ENCODE measurements around the gene DLGAP1. TPM values are rescaled to one million over a fixed set of nuclear protein-coding genes. Genes with fewer than 3 reads are reported as not detected.
A peak's percentile ranks its signal among the peaks of the same experiment; 100 is the strongest.

Gene DLGAP1
- total and polyA plus RNA-seq, 5 donors from 2014 or later = 0.11 to 5.4 (median 0.68) TPM

DNA sequence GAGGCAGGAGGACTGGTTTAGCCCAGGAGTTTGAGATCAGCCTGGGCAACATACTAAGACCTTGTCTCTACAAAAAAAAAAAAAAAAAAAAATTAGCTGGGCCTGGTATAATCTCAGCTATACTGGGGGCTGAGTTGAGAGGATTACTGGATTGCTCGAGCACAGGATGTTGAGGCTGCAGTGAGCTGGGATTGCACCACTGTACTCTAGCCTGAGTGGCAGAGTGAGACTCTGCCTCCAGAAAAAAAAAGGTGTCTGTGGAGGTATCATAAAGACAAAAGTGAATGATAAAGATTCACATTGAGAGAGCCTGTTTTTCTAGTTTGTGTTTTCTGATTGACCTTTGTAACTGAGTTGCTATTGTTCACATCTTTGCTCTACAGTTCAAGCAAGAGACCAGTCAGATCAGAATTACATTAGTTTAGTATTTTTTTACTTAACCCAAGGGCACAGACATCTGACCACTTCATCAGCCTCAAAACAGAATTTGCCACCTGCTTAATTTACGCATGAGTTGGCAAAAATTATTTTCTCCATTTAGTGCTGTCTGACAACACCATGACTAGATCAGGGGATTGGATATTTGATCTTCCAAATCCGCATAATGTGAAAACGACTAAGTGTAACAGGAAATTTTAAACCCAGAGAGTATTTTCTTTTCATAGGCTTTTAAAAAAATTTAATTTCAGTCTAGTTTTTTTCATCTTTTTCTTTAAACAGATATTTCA, 734.1 kb downstream of the DLGAP1 start:
- H3K4me3 Mint-ChIP-seq = no peak overlapping the region
- H3K27me3 ChIP-seq (ENCODE audit: control insufficient read depth, insufficient read depth, low read length) = peaks cover 10% of the 10 kb centered on the region
- H3K27ac Mint-ChIP-seq = no peak overlapping the region
- no peak overlapping the region for H3K4me3 ChIP-seq (ENCODE audit: low read depth, low read length)
- H3K36me3 Mint-ChIP-seq = no peaks in the 10 kb centered on the region
- peaks cover 29% of the 10 kb centered on the region for H3K27me3 Mint-ChIP-seq
- no peaks in the 10 kb centered on the region for H3K4me1 ChIP-seq (ENCODE audit: control insufficient read depth, insufficient read depth, low read length, poor library complexity, severe bottlenecking)
- DNase-seq (no peak), ATAC-seq (ENCODE audit: low read depth in 2 of 2) (no peak)
- H3K36me3 ChIP-seq (ENCODE audit: control insufficient read depth, insufficient read depth, low read length) = no peaks in the 10 kb centered on the region
- no peak overlapping the region for H3K27ac ChIP-seq (ENCODE audit: insufficient read depth, low read length, poor library complexity, severe bottlenecking)
- peaks cover 0 to 1% (median 0%) of the 10 kb centered on the region in 7 donors for H3K9me3 Mint-ChIP-seq
- H3K4me1 Mint-ChIP-seq = peaks cover 0 to 5% (median 0%) of the 10 kb centered on the region in 4 donors
- no peaks in the 10 kb centered on the region for H3K9me3 ChIP-seq (ENCODE audit: control insufficient read depth in 2 of 2, low read length in 2 of 2)

GRCh38 chr18:3720159-3720558, 734.9 kb downstream of the DLGAP1 start:
- Histone ChIP-seq H3K27ac (ENCODE audit: insufficient read depth, low read length, poor library complexity, severe bottlenecking) (no peak overlapping the region), H3K4me1 (ENCODE audit: control insufficient read depth, insufficient read depth, low read length, poor library complexity, severe bottlenecking) (no peaks in the 10 kb centered on the region), H3K4me3 (ENCODE audit: low read depth, low read length) (no peak overlapping the region), H3K9me3 (ENCODE audit: control insufficient read depth in 2 of 2, low read length in 2 of 2) (no peaks in the 10 kb centered on the region), H3K27me3 (ENCODE audit: control insufficient read depth, insufficient read depth, low read length) (peaks cover 10% of the 10 kb centered on the region), H3K36me3 (ENCODE audit: control insufficient read depth, insufficient read depth, low read length) (no peaks in the 10 kb centered on the region)
- Mint-ChIP-seq H3K4me1 (peaks cover 0 to 5% (median 1%) of the 10 kb centered on the region in 4 donors), H3K9me3 (no peaks in the 10 kb centered on the region), H3K36me3 (no peaks in the 10 kb centered on the region), H3K27me3 (peaks cover 28% of the 10 kb centered on the region), H3K27ac (no peak overlapping the region), H3K4me3 (no peak overlapping the region)
- no peak for ATAC-seq (ENCODE audit: low read depth in 2 of 2)
- no peak for DNase-seq

GRCh38 chr18:3717376-3718025, 737.6 kb downstream of the DLGAP1 start:
- ATAC-seq (ENCODE audit: low read depth in 2 of 2) (no peak), DNase-seq (no peak)
- H3K9me3 ChIP-seq (ENCODE audit: control insufficient read depth in 2 of 2, low read length in 2 of 2) = no peaks in the 10 kb centered on the region
- Mint-ChIP-seq H3K4me3 (no peak overlapping the region), H3K27me3 (peaks cover 16% of the 10 kb centered on the region), H3K4me1 (peaks cover 0 to 3% (median 0%) of the 10 kb centered on the region in 4 donors), H3K9me3 (no peaks in the 10 kb centered on the region), H3K27ac (no peak overlapping the region), H3K36me3 (no peaks in the 10 kb centered on the region)
- no peak overlapping the region for H3K27ac ChIP-seq (ENCODE audit: insufficient read depth, low read length, poor library complexity, severe bottlenecking)
- no peak overlapping the region for H3K4me3 ChIP-seq (ENCODE audit: low read depth, low read length)
- no peaks in the 10 kb centered on the region for H3K4me1 ChIP-seq (ENCODE audit: control insufficient read depth, insufficient read depth, low read length, poor library complexity, severe bottlenecking)
- peaks cover 10% of the 10 kb centered on the region for H3K27me3 ChIP-seq (ENCODE audit: control insufficient read depth, insufficient read depth, low read length)
- no peaks in the 10 kb centered on the region for H3K36me3 ChIP-seq (ENCODE audit: control insufficient read depth, insufficient read depth, low read length)

- Mint-ChIP-seq H3K27me3 (peaks cover 17% of the 10 kb centered on the region), H3K27ac (no peak overlapping the region), H3K9me3 (no peaks in the 10 kb centered on the region), H3K4me3 (no peak overlapping the region), H3K4me1 (peaks cover 0 to 3% (median 0%) of the 10 kb centered on the region in 4 donors), H3K36me3 (no peaks in the 10 kb centered on the region)
- ATAC-seq (ENCODE audit: low read depth in 2 of 2) = no peak
- Histone ChIP-seq H3K36me3 (ENCODE audit: control insufficient read depth, insufficient read depth, low read length) (no peaks in the 10 kb centered on the region), H3K27ac (ENCODE audit: insufficient read depth, low read length, poor library complexity, severe bottlenecking) (no peak overlapping the region), H3K27me3 (ENCODE audit: control insufficient read depth, insufficient read depth, low read length) (peaks cover 7% of the 10 kb centered on the region), H3K9me3 (ENCODE audit: control insufficient read depth in 2 of 2, low read length in 2 of 2) (no peaks in the 10 kb centered on the region), H3K4me1 (ENCODE audit: control insufficient read depth, insufficient read depth, low read length, poor library complexity, severe bottlenecking) (no peaks in the 10 kb centered on the region), H3K4me3 (ENCODE audit: low read depth, low read length) (no peak overlapping the region)
- DNase-seq = no peak
Measured at GRCh38 chr18:3716116-3716660, 738.9 kb downstream of the DLGAP1 start.

DNA sequence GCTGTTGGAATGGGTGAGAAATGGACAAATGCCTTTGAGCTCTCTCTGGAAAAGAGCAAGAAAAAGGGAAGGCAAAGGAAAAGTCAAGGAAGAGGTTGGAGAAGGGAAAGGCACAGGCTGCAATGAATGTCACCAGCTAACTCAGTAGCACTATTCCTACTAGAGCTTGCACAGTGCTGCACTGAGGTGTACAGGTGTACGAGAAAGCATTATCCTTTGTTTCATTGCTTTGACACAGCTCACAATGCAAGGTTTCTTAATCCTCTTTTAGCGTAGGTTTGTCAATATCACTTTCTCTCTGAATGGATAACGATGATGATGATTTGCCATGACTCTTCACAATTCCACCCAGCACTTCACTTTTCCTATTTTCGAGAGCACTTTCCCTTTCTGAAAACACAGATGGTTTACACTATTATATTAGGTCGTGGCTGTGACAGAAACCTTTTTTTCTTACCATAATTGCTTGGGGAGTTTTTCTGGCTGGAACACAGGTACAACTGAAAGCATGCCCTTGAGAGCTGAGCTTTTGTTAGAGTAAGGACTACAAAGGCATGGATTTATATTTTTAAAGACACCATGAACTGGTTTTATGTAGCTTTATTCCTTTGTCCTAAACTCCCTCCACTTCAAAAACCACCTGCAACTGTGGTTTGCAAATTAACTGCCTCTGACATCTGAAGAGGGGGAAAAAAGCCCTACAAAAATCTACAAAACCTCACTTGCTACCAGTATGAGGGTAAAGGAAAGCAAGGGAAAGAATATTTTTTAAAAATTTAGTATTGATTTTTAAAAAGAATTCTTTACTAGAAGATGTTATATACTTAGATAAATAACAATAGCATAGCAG, 739.7 kb downstream of the DLGAP1 start:
- Mint-ChIP-seq H3K9me3 (no peaks in the 10 kb centered on the region), H3K36me3 (no peaks in the 10 kb centered on the region), H3K4me3 (no peak overlapping the region), H3K27ac (no peak overlapping the region), H3K4me1 (peaks cover 0 to 3% (median 0%) of the 10 kb centered on the region in 4 donors), H3K27me3 (peaks cover 20% of the 10 kb centered on the region)
- DNase-seq (no peak), ATAC-seq (ENCODE audit: low read depth in 2 of 2) (no peak)
- Histone ChIP-seq H3K36me3 (ENCODE audit: control insufficient read depth, insufficient read depth, low read length) (no peaks in the 10 kb centered on the region), H3K27ac (ENCODE audit: insufficient read depth, low read length, poor library complexity, severe bottlenecking) (no peak overlapping the region), H3K4me3 (ENCODE audit: low read depth, low read length) (no peak overlapping the region), H3K27me3 (ENCODE audit: control insufficient read depth, insufficient read depth, low read length) (peaks cover 7% of the 10 kb centered on the region), H3K4me1 (ENCODE audit: control insufficient read depth, insufficient read depth, low read length, poor library complexity, severe bottlenecking) (no peaks in the 10 kb centered on the region), H3K9me3 (ENCODE audit: control insufficient read depth in 2 of 2, low read length in 2 of 2) (no peaks in the 10 kb centered on the region)

DNA sequence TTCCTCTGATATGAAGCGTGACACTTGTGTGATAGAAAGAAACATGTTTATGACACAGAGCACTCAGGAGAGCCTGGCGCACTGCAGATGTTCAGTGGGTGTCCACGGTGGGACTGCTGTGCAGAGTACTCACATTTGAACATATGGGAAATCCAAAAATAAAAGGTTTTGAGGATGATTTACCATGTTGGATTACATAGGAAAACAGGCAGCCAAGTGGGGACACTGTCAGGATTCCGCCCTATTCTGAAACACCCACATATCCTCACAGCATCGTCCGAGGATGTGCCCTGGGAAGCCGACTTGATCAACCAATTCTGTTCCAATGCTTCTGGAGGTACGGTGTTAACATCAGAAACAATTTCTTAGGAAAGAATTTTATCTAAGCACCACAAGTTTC, 741.4 kb downstream of the DLGAP1 start:
- no peaks in the 10 kb centered on the region for H3K9me3 Mint-ChIP-seq
- ATAC-seq (ENCODE audit: low read depth in 2 of 2) (no peak), DNase-seq (no peak)
- H3K36me3 ChIP-seq (ENCODE audit: control insufficient read depth, insufficient read depth, low read length) = no peaks in the 10 kb centered on the region
- H3K27me3 Mint-ChIP-seq = peaks cover 32% of the 10 kb centered on the region
- no peak overlapping the region for H3K27ac ChIP-seq (ENCODE audit: insufficient read depth, low read length, poor library complexity, severe bottlenecking)
- no peak overlapping the region for H3K4me3 ChIP-seq (ENCODE audit: low read depth, low read length)
- peaks cover 0 to 4% (median 1%) of the 10 kb centered on the region in 4 donors for H3K4me1 Mint-ChIP-seq
- H3K27me3 ChIP-seq (ENCODE audit: control insufficient read depth, insufficient read depth, low read length) = peaks cover 5% of the 10 kb centered on the region
- peak overlapping the region in 1 of 4 donors; percentile 44 for H3K4me3 Mint-ChIP-seq
- H3K9me3 ChIP-seq (ENCODE audit: control insufficient read depth in 2 of 2, low read length in 2 of 2) = no peaks in the 10 kb centered on the region
- no peaks in the 10 kb centered on the region for H3K4me1 ChIP-seq (ENCODE audit: control insufficient read depth, insufficient read depth, low read length, poor library complexity, severe bottlenecking)
- H3K27ac Mint-ChIP-seq = no peak overlapping the region
- H3K36me3 Mint-ChIP-seq = no peaks in the 10 kb centered on the region

DNA sequence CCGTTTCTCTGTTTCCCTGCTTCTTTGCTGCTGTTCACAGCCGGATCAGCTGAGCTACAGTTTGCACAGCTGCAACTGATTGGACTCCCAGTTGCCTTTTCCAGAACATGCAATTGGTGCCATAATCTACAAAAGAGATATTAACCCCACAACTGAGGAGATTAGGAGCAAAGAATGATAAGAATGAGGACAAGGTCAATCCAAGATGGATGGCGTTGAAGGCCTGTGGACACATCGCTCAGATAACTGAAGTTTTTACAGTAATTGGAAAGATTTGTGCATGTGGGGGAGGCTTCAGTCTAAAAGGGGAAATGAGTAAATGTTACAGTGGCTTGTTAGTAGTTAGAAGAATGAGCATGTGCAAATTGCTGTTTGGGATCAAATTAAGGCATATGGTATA, 741.9 kb downstream of the DLGAP1 start:
- Histone ChIP-seq H3K36me3 (ENCODE audit: control insufficient read depth, insufficient read depth, low read length) (no peaks in the 10 kb centered on the region), H3K27ac (ENCODE audit: insufficient read depth, low read length, poor library complexity, severe bottlenecking) (no peak overlapping the region), H3K4me3 (ENCODE audit: low read depth, low read length) (no peak overlapping the region), H3K9me3 (ENCODE audit: control insufficient read depth in 2 of 2, low read length in 2 of 2) (no peaks in the 10 kb centered on the region), H3K27me3 (ENCODE audit: control insufficient read depth, insufficient read depth, low read length) (peaks cover 5% of the 10 kb centered on the region), H3K4me1 (ENCODE audit: control insufficient read depth, insufficient read depth, low read length, poor library complexity, severe bottlenecking) (no peaks in the 10 kb centered on the region)
- peaks cover 0 to 4% (median 1%) of the 10 kb centered on the region in 4 donors for H3K4me1 Mint-ChIP-seq
- no peak for ATAC-seq (ENCODE audit: low read depth in 2 of 2)
- H3K27ac Mint-ChIP-seq = no peak overlapping the region
- peaks cover 33% of the 10 kb centered on the region for H3K27me3 Mint-ChIP-seq
- DNase-seq = no peak
- H3K9me3 Mint-ChIP-seq = no peaks in the 10 kb centered on the region
- H3K36me3 Mint-ChIP-seq = no peaks in the 10 kb centered on the region
- H3K4me3 Mint-ChIP-seq = no peak overlapping the region

Measured in CD4-positive, CD25-positive, alpha-beta regulatory T cell (primary cell).